BLaER1 treated with 17β-estradiol and CSF1 and Interleukin-3, amounts not matched to agents 10 nM and 100 nM (cell line): ENCODE measurements around the gene MBL2.

ENCODE experiments used
- H3K27ac ChIP-seq, 11 experiments: shearing (Covaris generic); formaldehyde crosslinking; 2 replicates each; pipeline ENCODE4 v1.8.1; 2022
- H3K27me3 ChIP-seq, 11 experiments: shearing (Covaris generic); formaldehyde crosslinking; 2 replicates each; pipeline ENCODE4 v1.8.1; 2022
- H3K36me3 ChIP-seq, 11 experiments: shearing (Covaris generic); formaldehyde crosslinking; 2 replicates each; pipeline ENCODE4 v1.8.1; 2022
- H3K4me1 ChIP-seq, 10 experiments: shearing (Covaris generic); formaldehyde crosslinking; 2 replicates each; pipeline ENCODE4 v1.8.1; 2022
- H3K4me2 ChIP-seq, 11 experiments: shearing (Covaris generic); formaldehyde crosslinking; 2 replicates each; pipeline ENCODE4 v1.8.1; 2022
- H3K4me3 ChIP-seq, 10 experiments: shearing (Covaris generic); formaldehyde crosslinking; 2 replicates each; pipeline ENCODE4 v1.8.1; 2022
- H3K9ac ChIP-seq, 11 experiments: shearing (Covaris generic); formaldehyde crosslinking; 2 replicates each; pipeline ENCODE4 v1.8.1; 2022
- H3K9me3 ChIP-seq, 11 experiments: shearing (Covaris generic); formaldehyde crosslinking; replicated peaks in 1 of 11; 2 replicates each; pipeline ENCODE4 v1.8.1; 2022
- H4K20me1 ChIP-seq, 11 experiments: shearing (Covaris generic); formaldehyde crosslinking; 2 replicates each; pipeline ENCODE4 v1.8.1; 2022
- Cebpa-rat ChIP-seq, 11 experiments: shearing (Covaris generic); IDR thresholded peaks; 2 replicates each; pipeline ENCODE4 v1.8.1; 2022

MBL2 gene

GRCh38 chr10:52740913-52741675 is 31.5 kb downstream of the MBL2 start:
- H3K27me3 ChIP-seq = no peaks in the 10 kb centered on the region
- peak overlapping the region in 9 of 11 experiments; percentile 8 to 58 (median 48); a peak in 15 of 22 replicates for H3K4me2 ChIP-seq
- H4K20me1 ChIP-seq = peaks cover 0 to 70% (median 38%) of the 10 kb centered on the region in 11 experiments; a peak in 13 of 22 replicates
- H3K4me1 ChIP-seq = peaks cover 21 to 41% (median 27%) of the 10 kb centered on the region in 10 experiments
- H3K4me3 ChIP-seq = no peak overlapping the region
- H3K9me3 ChIP-seq = peaks cover 0 to 13% (median 8%) of the 10 kb centered on the region in 11 experiments; a peak in 10 of 22 replicates
- H3K27ac ChIP-seq = 0 out of 22 replicates have a peak overlapping the region, but pooled peaks of 2 of the 11 experiments have one; percentile 1 to 18
- no peak for TF ChIP-seq Cebpa-rat (IDR thresholded peaks at IDR 0.05)
- peak overlapping the region in 1 of 11 experiments; percentile 17; a peak in 2 of 22 replicates for H3K9ac ChIP-seq
- H3K36me3 ChIP-seq = peaks cover 0 to 39% (median 0%) of the 10 kb centered on the region in 11 experiments; a peak in 9 of 22 replicates

- Histone ChIP-seq H3K9ac (no peak overlapping the region), H3K4me3 (no peak overlapping the region), H3K4me1 (peaks cover 21 to 33% (median 23%) of the 10 kb centered on the region in 10 experiments), H3K36me3 (peaks cover 0 to 47% (median 0%) of the 10 kb centered on the region in 11 experiments; a peak in 9 of 22 replicates), H3K27ac (0 out of 22 replicates have a peak overlapping the region, but pooled peaks of 1 of the 11 experiments have one; percentile 11), H4K20me1 (peaks cover 0 to 70% (median 38%) of the 10 kb centered on the region in 11 experiments; a peak in 13 of 22 replicates), H3K9me3 (peaks cover 0 to 21% (median 9%) of the 10 kb centered on the region in 11 experiments; a peak in 10 of 22 replicates), H3K27me3 (no peaks in the 10 kb centered on the region), H3K4me2 (no peak overlapping the region)
- TF ChIP-seq Cebpa-rat (IDR thresholded peaks at IDR 0.05) = no peak
These were observed 32.4 kb downstream of the MBL2 start for GRCh38 chr10:52740155-52740549.

- Histone ChIP-seq H4K20me1 (peaks cover 0 to 69% (median 38%) of the 10 kb centered on the region in 11 experiments; a peak in 13 of 22 replicates), H3K4me2 (no peak overlapping the region), H3K9me3 (peaks cover 0 to 21% (median 9%) of the 10 kb centered on the region in 11 experiments; a peak in 10 of 22 replicates), H3K4me3 (no peak overlapping the region), H3K9ac (no peak overlapping the region), H3K27ac (no peak overlapping the region), H3K36me3 (peaks cover 0 to 47% (median 0%) of the 10 kb centered on the region in 11 experiments; a peak in 9 of 22 replicates), H3K27me3 (no peaks in the 10 kb centered on the region), H3K4me1 (peaks cover 20 to 33% (median 23%) of the 10 kb centered on the region in 10 experiments)
- TF ChIP-seq Cebpa-rat (IDR thresholded peaks at IDR 0.05) = no peak
These were observed 33.0 kb downstream of the MBL2 start for GRCh38 chr10:52739380-52740154.

GRCh38 chr10:52738951-52739350 is 33.6 kb downstream of the MBL2 start:
- H3K4me3 ChIP-seq = no peak overlapping the region
- H3K4me1 ChIP-seq = peaks cover 20 to 31% (median 23%) of the 10 kb centered on the region in 10 experiments
- no peak overlapping the region for H3K27ac ChIP-seq
- H3K27me3 ChIP-seq = no peaks in the 10 kb centered on the region
- no peak overlapping the region for H3K4me2 ChIP-seq
- H3K9me3 ChIP-seq = peaks cover 0 to 21% (median 9%) of the 10 kb centered on the region in 11 experiments; a peak in 10 of 22 replicates
- TF ChIP-seq Cebpa-rat (IDR thresholded peaks at IDR 0.05) = no peak
- H3K9ac ChIP-seq = no peak overlapping the region
- peaks cover 0 to 63% (median 38%) of the 10 kb centered on the region in 11 experiments; a peak in 13 of 22 replicates for H4K20me1 ChIP-seq
- peaks cover 0 to 41% (median 0%) of the 10 kb centered on the region in 11 experiments; a peak in 9 of 22 replicates for H3K36me3 ChIP-seq

GRCh38 chr10:52729271-52730104 is 43.1 kb downstream of the MBL2 start:
- TF ChIP-seq Cebpa-rat (IDR thresholded peaks at IDR 0.05) = no peak
- Histone ChIP-seq H3K27me3 (no peaks in the 10 kb centered on the region), H3K9ac (no peak overlapping the region), H3K36me3 (no peaks in the 10 kb centered on the region), H3K27ac (no peak overlapping the region), H3K4me3 (no peak overlapping the region), H3K9me3 (no peaks in the 10 kb centered on the region), H3K4me1 (no peaks in the 10 kb centered on the region), H3K4me2 (no peak overlapping the region), H4K20me1 (peaks cover 0 to 15% (median 0%) of the 10 kb centered on the region in 11 experiments; a peak in 7 of 22 replicates)

GRCh38 chr10:52720018-52720417 is 52.6 kb downstream of the MBL2 start:
- Histone ChIP-seq H3K27ac (no peak overlapping the region), H3K4me2 (no peak overlapping the region), H3K9me3 (peaks cover 5 to 23% (median 15%) of the 10 kb centered on the region in 11 experiments; a peak in 21 of 22 replicates), H3K4me1 (no peaks in the 10 kb centered on the region), H3K27me3 (no peaks in the 10 kb centered on the region), H3K9ac (no peak overlapping the region), H3K36me3 (peaks cover 0 to 74% (median 0%) of the 10 kb centered on the region in 11 experiments; a peak in 7 of 22 replicates), H4K20me1 (peaks cover 0 to 43% (median 0%) of the 10 kb centered on the region in 11 experiments; a peak in 9 of 22 replicates), H3K4me3 (no peak overlapping the region)
- no peak for TF ChIP-seq Cebpa-rat (IDR thresholded peaks at IDR 0.05)
